HCT116 (cell line): ENCODE data around the gene CTSE. TPM values are rescaled to one million over a fixed set of nuclear protein-coding genes. Genes with fewer than 3 reads are reported as not detected.

Experiments
- ATAC-seq: fragments of 200-7000 bp; cut with Tn5 transposase; 2 replicates; pipeline ENCODE4 v1.9.1; 2020; ENCODE audit warnings: mild to moderate bottlenecking, moderate library complexity
- BruUV-seq: library from RNA; stranded (reverse); fragments of 400-500 nt; replicated peaks from 2 replicates; lab custom pipeline; 2021; lab: Mats Ljungman, UMichigan
- CTCF ChIA-PET: fragments of 300-600 bp; sonication (Branson Sonifier 250); formaldehyde crosslinking; loops from one replicate; lab custom pipeline; 2021; ENCODE audit warnings: antibody characterized with exemption; lab: Charles Lee
- POLR2A ChIA-PET: fragments of 300-600, 350-600 bp; sonication (Branson Sonifier 250); formaldehyde crosslinking; loops from one replicate; lab custom pipeline; 2021; ENCODE audit warnings: antibody characterized with exemption; lab: Charles Lee
- RAD21 ChIA-PET, 2 experiments: fragments of 300-600 bp; sonication (Branson Sonifier 250); formaldehyde crosslinking; loops; one replicate each; lab custom pipeline; 2023; ENCODE audit warnings: low total read pairs in 2 of 2; ENCODE audit not compliant: uncharacterized antibody in 2 of 2, unreplicated experiment in 2 of 2, low non-redundant PET in 1 of 2; lab: Charles Lee
- DNase-seq: peaks from one replicate; pipeline ENCODE4 v3.0.0-alpha.2; 2010; ENCODE audit warnings: low read depth, low spot score
- H2AFZ ChIP-seq: fragments of 200-600 bp; shearing (Covaris generic), sonication (generic); 2 replicates; pipeline ENCODE4 v1.6.1; 2017; ENCODE audit warnings: low read depth, mixed run types, mixed read lengths, antibody characterized with exemption, low read length; ENCODE audit not compliant: poor library complexity, severe bottlenecking
- H3K27ac ChIP-seq: 2 replicates; pipeline ENCODE4 v1.5.1; 2012; ENCODE audit warnings: low read depth, low read length
- H3K27me3 ChIP-seq: fragments of 200-600 bp; sonication (generic); 2 replicates; pipeline ENCODE4 v1.6.1; 2016; ENCODE audit warnings: mixed run types, low read length, mixed read lengths; ENCODE audit not compliant: insufficient read depth
- H3K36me3 ChIP-seq, 2 experiments: fragments of 200-500 bp in 1 of 2; fragments of 200-600 bp in 1 of 2; sonication (Bioruptor generic) in 1 of 2; sonication (generic) in 1 of 2; 2 replicates each; pipeline versions ENCODE4 v1.5.1 to v1.6.1; 2014 to 2016; ENCODE audit warnings: low read length in 2 of 2, inconsistent platforms in 1 of 2, mixed read lengths in 1 of 2, mixed run types in 1 of 2; ENCODE audit not compliant: insufficient read depth in 2 of 2, control insufficient read depth in 1 of 2
- H3K4me1 ChIP-seq, 2 experiments: fragments of 200-600 bp in 1 of 2; sonication (generic) in 1 of 2; 2 replicates each; pipeline versions ENCODE4 v1.5.1 to v1.6.1; 2012 to 2017; ENCODE audit warnings: low read length in 2 of 2, inconsistent platforms in 1 of 2, mild to moderate bottlenecking in 1 of 2, mixed read lengths in 1 of 2, mixed run types in 1 of 2, moderate library complexity in 1 of 2; ENCODE audit not compliant: insufficient read depth in 2 of 2, control insufficient read depth in 1 of 2
- H3K4me2 ChIP-seq: fragments of 200-600 bp; sonication (generic); 2 replicates; pipeline ENCODE4 v1.6.1; 2017; ENCODE audit warnings: mixed run types, low read length, mixed read lengths
- H3K4me3 ChIP-seq, 2 experiments: fragments of 200-600 bp in 1 of 2; sonication (generic) in 1 of 2; replicated peaks in 1 of 2; 2 replicates each; pipeline ENCODE4 v1.5.1; 2011 to 2016; ENCODE audit warnings: low read length in 2 of 2, control low read depth in 1 of 2, low read depth in 1 of 2, mild to moderate bottlenecking in 1 of 2, mixed read lengths in 1 of 2, mixed run types in 1 of 2
- H3K79me2 ChIP-seq: fragments of 200-600 bp; sonication (generic); 2 replicates; pipeline ENCODE4 v1.6.1; 2017; ENCODE audit warnings: mild to moderate bottlenecking, mixed run types, low read length, moderate library complexity, mixed read lengths; ENCODE audit not compliant: insufficient read depth
- H3K9ac ChIP-seq: fragments of 200-600 bp; sonication (generic); 2 replicates; pipeline ENCODE4 v1.6.1; 2016; ENCODE audit warnings: low read length, mixed read lengths
- H3K9me2 ChIP-seq: fragments of 200-600 bp; sonication (generic), shearing (Covaris generic); 2 replicates; pipeline ENCODE4 v1.6.1; 2017; ENCODE audit warnings: mixed run types, mild to moderate bottlenecking, moderate library complexity; ENCODE audit not compliant: insufficient read depth
- H3K9me3 ChIP-seq, 2 experiments: fragments of 200-500 bp in 1 of 2; fragments of 200-600 bp in 1 of 2; sonication (Bioruptor generic) in 1 of 2; sonication (generic) in 1 of 2; 2 replicates each; pipeline ENCODE4 v1.6.1; 2014 to 2017; ENCODE audit warnings: low read length in 2 of 2, mixed read lengths in 2 of 2, inconsistent platforms in 1 of 2, low read depth in 1 of 2, mild to moderate bottlenecking in 1 of 2, mixed run types in 1 of 2, moderate library complexity in 1 of 2; ENCODE audit not compliant: control insufficient read depth in 1 of 2, insufficient read depth in 1 of 2
- H4K20me1 ChIP-seq: fragments of 200-600 bp; sonication (generic), shearing (Covaris generic); 2 replicates; pipeline ENCODE4 v1.6.1; 2017; ENCODE audit warnings: mixed run types, mild to moderate bottlenecking, moderate library complexity; ENCODE audit not compliant: insufficient read depth
- ATF3 ChIP-seq: IDR thresholded peaks from 2 replicates; pipeline ENCODE4 v1.6.1; 2012
- ELF1 ChIP-seq: IDR thresholded peaks from 2 replicates; pipeline ENCODE4 v1.6.1; 2012; ENCODE audit warnings: low read depth, borderline replicate concordance
- RAD21 ChIP-seq: IDR thresholded peaks from 2 replicates; pipeline ENCODE4 v1.6.1; 2012; ENCODE audit warnings: low read depth, mild to moderate bottlenecking
- SIN3A ChIP-seq: IDR thresholded peaks from 2 replicates; pipeline ENCODE4 v1.6.1; 2012; ENCODE audit warnings: low read depth
- SP1 ChIP-seq: IDR thresholded peaks from 2 replicates; pipeline ENCODE4 v1.6.1; 2012; ENCODE audit warnings: low read depth
- TCF7L2 ChIP-seq: IDR thresholded peaks from 2 replicates; pipeline ENCODE4 v1.7.0; 2011; ENCODE audit warnings: borderline replicate concordance, inconsistent platforms; ENCODE audit not compliant: insufficient read depth, insufficient read length; ENCODE audit errors: extremely low read depth
- ZBTB33 ChIP-seq: IDR thresholded peaks from 2 replicates; pipeline ENCODE4 v1.6.1; 2011; ENCODE audit warnings: mild to moderate bottlenecking, low read length, moderate library complexity; ENCODE audit not compliant: insufficient replicate concordance; ENCODE audit errors: extremely low read depth
- intact Hi-C: fragments of 100-400 bp; cut with micrococcal nuclease; formaldehyde crosslinking; loops from 2 replicates; pipeline ENCODE4 v1.10.0; 2022
- total RNA-seq: library from RNA; stranded (reverse); gene quantifications from one replicate; pipeline ENCODE4 v1.2.1, GENCODE V29; 2021; ENCODE audit not compliant: unreplicated experiment

CTSE gene
- total RNA-seq, 1 experiment from 2014 or later = 0.12 TPM

- no peak overlapping the region for H3K27ac ChIP-seq
Measured at GRCh38 chr1:205961991-205962820, 61.5 kb downstream of the CTSE start.

More at GRCh38 chr1:205961991-205962820, 61.5 kb downstream of the CTSE start:
- BruUV-seq = no TSS peak
- Histone ChIP-seq H3K27me3 (peaks cover 11% of the 10 kb centered on the region; the same call in 1 of the 2 replicates), H3K9me3 (no peaks in the 10 kb centered on the region), H2AFZ (no peak overlapping the region), H3K4me3 (no peak overlapping the region), H3K4me2 (no peak overlapping the region), H3K36me3 (no peaks in the 10 kb centered on the region), H3K9ac (no peak overlapping the region), H4K20me1 (no peaks in the 10 kb centered on the region), H3K4me1 (no peaks in the 10 kb centered on the region), H3K9me2 (no peaks in the 10 kb centered on the region), H3K79me2 (no peaks in the 10 kb centered on the region)
- DNase-seq (no peak), ATAC-seq (no peak)
- ChIA-PET CTCF (interaction anchor here (1.0 to 2.5 kb wide), 2 partner anchors 15 to 22 kb away, joined by 3 to 9 read pairs; no protein-coding TSS in a partner anchor), POLR2A (no interaction called here), RAD21 (no interaction called here)
- TF ChIP-seq TCF7L2 (peak; percentile 63), RAD21 (no peak), ELF1 (no peak), ZBTB33 (no peak), ATF3 (no peak), SP1 (no peak), SIN3A (no peak)
- intact Hi-C loops = no loop called here
